IPS-NIHi7 (cell line): ENCODE results near the gene CHRNG.

Experiments used
- DNase-seq: peaks from one replicate; pipeline ENCODE4 v3.0.0; 2012; ENCODE audit warnings: mixed read lengths; ENCODE audit errors: extremely low spot score

CHRNG gene

GRCh38 chr2:232575404-232575746 is 35.9 kb downstream of the CHRNG start:
- DNase-seq, result no peak

GRCh38 chr2:232576995-232577394 is 37.5 kb downstream of the CHRNG start:
- no peak for DNase-seq

- DNase-seq, result no peak
Observed at GRCh38 chr2:232577841-232578240, 38.3 kb downstream of the CHRNG start.

- DNase-seq, result no peak
Observed at GRCh38 chr2:232578626-232579025, 39.1 kb downstream of the CHRNG start.

GRCh38 chr2:232580648-232580981 is 41.1 kb downstream of the CHRNG start:
- no peak for DNase-seq

GRCh38 chr2:232581725-232582124 is 42.2 kb downstream of the CHRNG start:
- no peak for DNase-seq

- no peak for DNase-seq
Observed at GRCh38 chr2:232584238-232584637, 44.7 kb downstream of the CHRNG start.

GRCh38 chr2:232586943-232587505 is 47.5 kb downstream of the CHRNG start:
- DNase-seq, result no peak

GRCh38 chr2:232587512-232587911 is 48.0 kb downstream of the CHRNG start:
- DNase-seq, result no peak

GRCh38 chr2:232588031-232588430 is 48.5 kb downstream of the CHRNG start:
- DNase-seq, result no peak

GRCh38 chr2:232588680-232589585 is 49.4 kb downstream of the CHRNG start:
- DNase-seq, result no peak

- DNase-seq, result no peak
Observed at GRCh38 chr2:232592772-232593395, 53.4 kb downstream of the CHRNG start.

- DNase-seq, result no peak
Observed at GRCh38 chr2:232593982-232594381, 54.5 kb downstream of the CHRNG start.
